KMS-11 (cell line): Measurements from ENCODE around the gene SNIP1.
A peak's percentile ranks its signal among the peaks of the same experiment; 100 is the strongest.
"Not testable (repeated sequence)": the region's sequence is repeated elsewhere in the genome, so short reads cannot be mapped to it uniquely, and the experiment has no call there.

Experiments
- H2AFZ ChIP-seq: fragments of 200-600 bp; sonication (generic); 2 replicates; pipeline ENCODE4 v1.6.1; 2016; ENCODE audit warnings: antibody characterized with exemption, mixed run types, low read depth
- H3K27ac ChIP-seq: fragments of 200-600 bp; sonication (generic); 2 replicates; pipeline ENCODE4 v1.6.1; 2016; ENCODE audit warnings: mild to moderate bottlenecking, mixed run types
- H3K27me3 ChIP-seq: fragments of 200-600 bp; sonication (generic); 2 replicates; pipeline ENCODE4 v1.6.1; 2017; ENCODE audit warnings: mild to moderate bottlenecking, low read depth, mixed run types, moderate library complexity; ENCODE audit not compliant: insufficient read depth
- H3K36me3 ChIP-seq: fragments of 200-600 bp; sonication (generic); 2 replicates; pipeline ENCODE4 v1.6.1; 2017; ENCODE audit warnings: mild to moderate bottlenecking, mixed run types; ENCODE audit not compliant: insufficient read depth
- H3K4me1 ChIP-seq: fragments of 200-600 bp; sonication (generic); 2 replicates; pipeline ENCODE4 v1.6.1; 2016; ENCODE audit warnings: mild to moderate bottlenecking, low read depth, mixed run types; ENCODE audit not compliant: poor library complexity, severe bottlenecking
- H3K4me2 ChIP-seq: fragments of 200-600 bp; sonication (generic); 2 replicates; pipeline ENCODE4 v1.7.0; 2016; ENCODE audit warnings: mild to moderate bottlenecking, mixed run types
- H3K4me3 ChIP-seq: fragments of 200-600 bp; sonication (generic); IDR thresholded peaks from 2 replicates; pipeline ENCODE4 v1.6.1; 2017; ENCODE audit warnings: low read depth, low read length, mixed read lengths; ENCODE audit not compliant: insufficient read depth
- H3K79me2 ChIP-seq: fragments of 200-600 bp; sonication (generic); 2 replicates; pipeline ENCODE4 v1.6.1; 2016; ENCODE audit warnings: low read depth, mixed run types; ENCODE audit not compliant: insufficient read depth
- H3K9ac ChIP-seq: fragments of 200-600 bp; sonication (generic); 2 replicates; pipeline ENCODE4 v1.6.1; 2016; ENCODE audit warnings: mild to moderate bottlenecking, mixed run types
- H4K20me1 ChIP-seq: fragments of 200-600 bp; sonication (generic); 2 replicates; pipeline ENCODE4 v1.6.1; 2016; ENCODE audit warnings: mild to moderate bottlenecking, mixed run types; ENCODE audit not compliant: insufficient read depth
- TF ChIP-seq, protein P1 (sequence below): fragments of 200-600 bp; sonication (generic); conservative IDR thresholded peaks from 2 replicates; pipeline ENCODE4 v1.6.1; 2017; ENCODE audit warnings: low read depth, mild to moderate bottlenecking, antibody characterized with exemption, low read length, moderate library complexity, mixed read lengths

SNIP1 gene

DNA sequence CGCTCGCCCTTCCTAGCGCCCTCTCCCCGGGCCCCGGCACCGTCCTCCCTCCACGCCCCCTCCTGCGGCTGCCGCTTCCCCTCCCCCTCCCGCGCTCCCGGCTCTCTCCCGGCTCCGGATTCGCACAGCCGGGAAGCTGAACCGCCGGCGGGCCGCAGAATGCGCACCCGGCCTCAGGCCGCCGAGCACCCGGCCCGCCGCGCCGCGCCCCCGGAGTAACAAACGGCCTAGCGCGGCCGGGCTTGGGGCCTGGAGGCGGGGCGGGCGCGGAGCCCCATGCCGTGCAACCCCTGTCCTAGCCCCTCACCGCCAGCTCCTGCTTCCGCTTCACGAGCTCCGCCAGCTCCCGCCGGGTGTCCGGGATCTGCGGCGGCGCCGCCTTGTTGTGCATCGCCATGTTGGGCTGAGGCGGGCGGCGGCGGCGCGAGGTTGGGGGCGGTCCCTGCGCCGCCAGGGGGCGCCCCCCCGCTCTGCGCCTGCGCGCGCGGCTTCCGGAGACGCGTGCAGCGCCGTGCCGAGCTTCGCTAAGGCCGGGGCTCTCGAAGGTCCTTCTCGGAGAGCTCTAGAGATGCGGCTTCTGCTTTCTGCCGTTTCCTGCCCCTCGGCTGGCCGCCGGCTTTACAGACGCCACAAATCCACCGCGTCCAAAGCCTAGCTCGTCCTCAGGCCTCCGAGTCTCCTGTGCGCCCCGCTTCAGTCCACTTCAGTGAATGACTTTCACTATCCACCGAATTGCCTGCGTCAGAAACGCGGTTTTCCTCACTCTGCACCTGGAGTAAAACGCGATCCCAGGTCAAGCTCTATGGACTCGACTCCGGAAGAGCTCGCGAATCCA lies 39.5 kb downstream of the SNIP1 start, which contains the start of gene MEAF6:
Gene MEAF6, minus strand, starts transcription at position 417 of the 835 bp plus-strand sequence. Its CDS starts 20 bp downstream, at position 397.
- Histone ChIP-seq H4K20me1 (no peaks in the 10 kb centered on the region), H3K36me3 (no peaks in the 10 kb centered on the region; the same call in 1 of the 2 replicates), H3K27me3 (no peaks in the 10 kb centered on the region), H3K9ac (peak within 1 kb of the TSS; percentile 53; the same call in 1 of the 2 replicates), H3K4me3 (no peak within 1 kb of the TSS), H3K4me2 (peak within 1 kb of the TSS; percentile 80), H2AFZ (peak within 1 kb of the TSS; percentile 95), H3K79me2 (peaks cover 14% of the 10 kb centered on the region; the same call in 1 of the 2 replicates), H3K27ac (peak within 1 kb of the TSS; percentile 44), H3K4me1 (peaks cover 24% of the 10 kb centered on the region)
- TF ChIP-seq, protein P1, sequence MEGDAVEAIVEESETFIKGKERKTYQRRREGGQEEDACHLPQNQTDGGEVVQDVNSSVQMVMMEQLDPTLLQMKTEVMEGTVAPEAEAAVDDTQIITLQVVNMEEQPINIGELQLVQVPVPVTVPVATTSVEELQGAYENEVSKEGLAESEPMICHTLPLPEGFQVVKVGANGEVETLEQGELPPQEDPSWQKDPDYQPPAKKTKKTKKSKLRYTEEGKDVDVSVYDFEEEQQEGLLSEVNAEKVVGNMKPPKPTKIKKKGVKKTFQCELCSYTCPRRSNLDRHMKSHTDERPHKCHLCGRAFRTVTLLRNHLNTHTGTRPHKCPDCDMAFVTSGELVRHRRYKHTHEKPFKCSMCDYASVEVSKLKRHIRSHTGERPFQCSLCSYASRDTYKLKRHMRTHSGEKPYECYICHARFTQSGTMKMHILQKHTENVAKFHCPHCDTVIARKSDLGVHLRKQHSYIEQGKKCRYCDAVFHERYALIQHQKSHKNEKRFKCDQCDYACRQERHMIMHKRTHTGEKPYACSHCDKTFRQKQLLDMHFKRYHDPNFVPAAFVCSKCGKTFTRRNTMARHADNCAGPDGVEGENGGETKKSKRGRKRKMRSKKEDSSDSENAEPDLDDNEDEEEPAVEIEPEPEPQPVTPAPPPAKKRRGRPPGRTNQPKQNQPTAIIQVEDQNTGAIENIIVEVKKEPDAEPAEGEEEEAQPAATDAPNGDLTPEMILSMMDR: peak; percentile 69

DNA sequence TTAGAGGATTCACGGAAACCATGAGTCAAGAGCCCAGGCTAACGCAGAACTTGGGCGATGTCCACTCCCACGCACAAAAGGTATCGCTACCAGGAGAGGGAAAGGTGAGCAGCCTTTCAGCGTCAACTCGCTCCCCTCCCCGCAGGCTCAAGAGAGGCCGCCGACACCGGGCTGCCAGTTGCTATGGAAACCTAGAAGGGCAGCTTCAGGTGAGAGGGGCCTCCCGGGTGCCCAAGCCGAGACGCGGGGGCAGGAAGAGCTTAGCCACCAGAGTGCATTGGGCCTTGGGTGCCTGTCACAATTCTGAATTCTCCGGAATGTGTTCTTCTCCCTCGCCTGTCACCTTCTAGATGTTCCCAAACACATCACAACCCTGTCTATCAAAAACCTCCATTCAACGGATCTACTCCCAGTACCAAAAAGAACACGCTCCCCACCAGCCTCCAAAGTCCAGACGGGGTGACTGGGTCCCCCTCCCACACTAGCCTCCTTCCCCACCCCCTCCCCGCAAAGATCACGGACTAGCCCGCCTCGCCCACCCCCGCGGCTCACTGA lies 40.2 kb downstream of the SNIP1 start:
- Histone ChIP-seq H4K20me1 (no peaks in the 10 kb centered on the region), H2AFZ (peak overlapping the region; percentile 95), H3K4me3 (no peak overlapping the region), H3K79me2 (peaks cover 14% of the 10 kb centered on the region; the same call in 1 of the 2 replicates), H3K4me2 (peak overlapping the region; percentile 80), H3K27ac (peak overlapping the region; percentile 44; the same call in 1 of the 2 replicates), H3K36me3 (no peaks in the 10 kb centered on the region; the same call in 1 of the 2 replicates), H3K9ac (peak overlapping the region; percentile 53; the same call in 1 of the 2 replicates), H3K27me3 (no peaks in the 10 kb centered on the region), H3K4me1 (peaks cover 31% of the 10 kb centered on the region)
- TF ChIP-seq, protein P1: no peak

DNA sequence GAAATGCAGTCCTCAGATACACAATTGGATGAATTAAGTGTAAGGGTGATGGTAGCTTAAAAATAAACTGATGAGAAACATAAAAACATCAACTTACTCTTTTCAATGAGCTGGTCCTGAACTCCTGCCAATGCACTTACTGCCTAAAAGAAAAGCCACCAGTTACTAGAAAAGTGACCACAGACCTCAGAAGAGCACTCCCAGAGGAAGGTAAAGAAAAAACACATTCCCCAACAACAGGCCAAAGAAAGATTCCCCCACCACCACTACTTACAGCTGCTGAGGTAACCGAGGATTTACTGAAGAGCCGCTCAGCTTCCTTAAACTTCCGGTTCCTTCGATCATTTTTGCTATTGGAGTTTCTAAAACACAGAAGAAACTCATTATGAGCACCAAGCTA lies 44.9 kb downstream of the SNIP1 start:
- peak overlapping the region; percentile 49 for H3K4me2 ChIP-seq
- no peaks in the 10 kb centered on the region for H3K27me3 ChIP-seq
- peaks cover 14% of the 10 kb centered on the region; the same call in 1 of the 2 replicates for H3K79me2 ChIP-seq
- no peaks in the 10 kb centered on the region for H4K20me1 ChIP-seq
- TF ChIP-seq, protein P1: peak; percentile 49; the same call in 1 of the 2 replicates
- H3K4me1 ChIP-seq: peaks cover 43% of the 10 kb centered on the region
- no peak overlapping the region for H3K9ac ChIP-seq
- no peak overlapping the region for H2AFZ ChIP-seq
- H3K36me3 ChIP-seq: no peaks in the 10 kb centered on the region; the same call in 1 of the 2 replicates
- no peak overlapping the region for H3K4me3 ChIP-seq
- H3K27ac ChIP-seq: peak overlapping the region; percentile 18; the same call in 1 of the 2 replicates

DNA sequence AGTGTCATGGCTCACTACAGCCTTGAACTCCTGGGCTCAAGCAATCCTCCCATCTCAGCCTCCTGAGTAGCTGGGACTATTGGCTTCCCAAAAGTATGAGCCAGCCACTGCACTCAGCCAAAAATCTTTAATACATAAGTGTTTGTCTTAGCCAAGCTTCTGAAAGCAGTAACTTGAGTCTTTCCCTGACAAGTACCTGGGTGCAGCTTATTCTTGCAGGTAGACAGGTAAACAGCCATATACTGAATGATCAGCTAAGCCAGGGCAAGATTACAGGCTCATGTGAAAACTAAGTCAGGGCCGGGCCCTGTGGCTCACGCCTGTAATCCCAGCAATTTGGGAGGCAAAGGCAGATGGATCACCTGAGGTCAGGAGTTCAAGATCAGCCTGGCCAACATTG lies 47.4 kb downstream of the SNIP1 start:
- TF ChIP-seq, protein P1: no peak
- H3K27ac ChIP-seq: no peak overlapping the region
- H3K4me3 ChIP-seq: no peak overlapping the region
- no peak overlapping the region for H3K9ac ChIP-seq
- H4K20me1 ChIP-seq: no peaks in the 10 kb centered on the region
- H3K4me2 ChIP-seq: no peak overlapping the region
- H3K36me3 ChIP-seq: no peaks in the 10 kb centered on the region; the same call in 1 of the 2 replicates
- no peak overlapping the region for H2AFZ ChIP-seq
- peaks cover 28% of the 10 kb centered on the region for H3K4me1 ChIP-seq
- H3K79me2 ChIP-seq: no peaks in the 10 kb centered on the region; the same call in 1 of the 2 replicates
- H3K27me3 ChIP-seq: no peaks in the 10 kb centered on the region

DNA sequence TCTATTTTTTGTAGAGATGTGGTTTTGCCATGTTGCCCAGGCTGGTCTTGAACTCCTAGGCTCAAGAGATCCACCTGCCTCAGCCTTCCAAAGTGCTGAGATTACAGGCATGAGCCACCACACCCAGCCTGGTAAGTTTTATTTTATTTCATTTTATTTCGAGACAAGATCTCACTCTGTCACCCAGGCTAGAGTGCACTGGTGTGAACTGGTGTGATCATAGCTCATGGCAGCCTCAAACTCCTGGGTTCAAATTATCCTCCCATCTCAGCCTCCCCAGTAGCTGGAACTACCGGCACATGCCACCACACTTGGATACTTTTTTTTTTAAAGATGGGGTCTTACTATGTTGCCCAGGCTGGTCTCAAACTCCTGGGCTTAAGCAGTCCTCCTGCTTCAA lies 51.3 kb downstream of the SNIP1 start:
- not testable (repeated sequence) for H3K27ac ChIP-seq, H2AFZ ChIP-seq, H3K36me3 ChIP-seq, H3K27me3 ChIP-seq, H3K4me2 ChIP-seq, H3K9ac ChIP-seq, H3K79me2 ChIP-seq, H3K4me3 ChIP-seq, H4K20me1 ChIP-seq
- peaks cover 14% of the 10 kb centered on the region for H3K4me1 ChIP-seq
